AG09319 (cell line): ENCODE measurements around the gene SLC49A3.

Experiments used
- DNase-seq: peaks from one replicate; pipeline ENCODE4 v3.0.0-alpha.2; 2010; ENCODE audit warnings: low read depth; ENCODE audit errors: extremely low read depth
- TF ChIP-seq, protein P1 (sequence below): IDR thresholded peaks from 2 replicates; pipeline ENCODE4 v1.5.1; 2011; ENCODE audit warnings: low read depth, mild to moderate bottlenecking, inconsistent platforms, low read length, moderate library complexity

The SLC49A3 gene

DNA sequence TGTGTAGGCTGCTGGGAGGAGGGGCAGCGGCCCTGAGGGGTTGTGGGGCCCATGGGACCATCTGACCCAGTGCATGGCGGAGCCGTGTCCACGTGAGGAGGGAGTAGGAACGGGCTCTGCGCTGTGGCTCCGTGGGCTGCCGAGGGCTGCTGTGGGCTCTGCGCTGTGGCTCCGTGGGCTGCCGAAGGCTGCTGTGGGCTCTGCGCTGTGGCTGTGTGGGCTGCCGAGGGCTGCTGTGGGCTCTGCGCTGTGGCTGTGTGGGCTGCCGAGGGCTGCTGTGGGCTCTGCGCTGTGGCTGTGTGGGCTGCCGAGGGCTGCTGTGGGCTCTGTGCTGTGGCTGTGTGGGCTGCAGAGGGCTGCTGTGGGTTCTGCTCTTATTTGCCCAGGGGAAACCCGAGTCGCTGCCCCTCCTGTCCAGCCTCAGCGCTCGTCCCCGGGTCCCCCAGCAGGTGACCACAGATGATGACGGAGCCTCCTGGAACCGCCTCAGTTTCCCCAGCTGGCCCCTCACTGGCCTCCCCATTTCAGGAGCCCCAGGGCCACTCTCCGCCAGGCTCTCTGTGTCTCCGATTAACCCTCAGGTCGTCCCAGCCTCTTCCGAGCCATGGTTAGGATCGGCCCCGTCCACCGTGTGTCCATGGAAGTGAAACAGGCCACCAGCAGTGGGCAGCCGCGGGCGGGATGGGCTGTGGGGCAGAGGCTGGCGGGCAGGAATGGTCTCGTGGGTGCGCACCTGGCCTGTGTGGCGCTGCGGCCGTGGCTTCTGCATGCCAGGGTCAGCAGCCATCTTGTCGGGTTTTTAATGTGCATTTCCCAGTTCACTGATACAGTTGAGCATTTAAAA, 36.7 kb upstream of the SLC49A3 start:
- TF ChIP-seq, protein P1, sequence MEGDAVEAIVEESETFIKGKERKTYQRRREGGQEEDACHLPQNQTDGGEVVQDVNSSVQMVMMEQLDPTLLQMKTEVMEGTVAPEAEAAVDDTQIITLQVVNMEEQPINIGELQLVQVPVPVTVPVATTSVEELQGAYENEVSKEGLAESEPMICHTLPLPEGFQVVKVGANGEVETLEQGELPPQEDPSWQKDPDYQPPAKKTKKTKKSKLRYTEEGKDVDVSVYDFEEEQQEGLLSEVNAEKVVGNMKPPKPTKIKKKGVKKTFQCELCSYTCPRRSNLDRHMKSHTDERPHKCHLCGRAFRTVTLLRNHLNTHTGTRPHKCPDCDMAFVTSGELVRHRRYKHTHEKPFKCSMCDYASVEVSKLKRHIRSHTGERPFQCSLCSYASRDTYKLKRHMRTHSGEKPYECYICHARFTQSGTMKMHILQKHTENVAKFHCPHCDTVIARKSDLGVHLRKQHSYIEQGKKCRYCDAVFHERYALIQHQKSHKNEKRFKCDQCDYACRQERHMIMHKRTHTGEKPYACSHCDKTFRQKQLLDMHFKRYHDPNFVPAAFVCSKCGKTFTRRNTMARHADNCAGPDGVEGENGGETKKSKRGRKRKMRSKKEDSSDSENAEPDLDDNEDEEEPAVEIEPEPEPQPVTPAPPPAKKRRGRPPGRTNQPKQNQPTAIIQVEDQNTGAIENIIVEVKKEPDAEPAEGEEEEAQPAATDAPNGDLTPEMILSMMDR, result no peak
- DNase-seq, result no peak

DNA sequence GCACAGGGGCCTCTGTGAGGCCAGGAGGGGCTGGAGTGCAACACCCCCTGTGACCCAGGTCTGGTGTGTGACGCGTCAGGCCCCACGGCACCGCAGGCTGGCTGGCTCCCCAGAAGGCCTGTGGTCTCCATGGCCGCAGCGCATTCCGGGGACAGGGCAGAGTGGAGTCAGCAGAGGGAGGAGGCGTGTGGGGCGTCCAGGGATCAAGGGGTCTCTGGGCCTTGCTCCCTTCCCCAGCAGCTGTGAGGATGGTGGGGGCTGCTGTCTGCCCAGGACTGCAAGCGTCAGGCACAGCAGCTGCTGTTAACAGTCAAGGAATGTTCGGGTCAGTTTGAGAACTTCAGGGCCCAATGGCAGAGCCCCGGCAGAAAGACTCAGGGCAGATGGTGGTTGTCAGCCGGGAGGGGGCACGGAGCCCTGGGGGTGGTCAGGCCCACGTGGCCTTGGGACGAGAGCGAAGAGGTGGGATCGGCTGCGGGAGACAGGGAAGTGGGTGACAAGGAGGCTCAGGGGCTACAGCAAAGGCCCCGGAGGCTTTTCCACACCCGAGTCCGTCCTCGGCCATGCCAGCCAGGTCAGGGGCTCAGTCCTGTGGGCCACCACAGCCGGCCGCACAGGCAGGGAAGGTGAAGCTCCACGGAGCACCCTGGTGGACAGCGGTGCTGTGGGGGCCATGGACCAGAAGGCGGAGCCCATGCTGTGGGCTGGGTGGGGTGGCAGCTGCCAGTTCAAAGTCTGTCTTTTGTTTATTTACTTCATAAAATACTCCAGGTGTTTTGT, 35.0 kb upstream of the SLC49A3 start:
- TF ChIP-seq, protein P1, result no peak
- no peak for DNase-seq

DNA sequence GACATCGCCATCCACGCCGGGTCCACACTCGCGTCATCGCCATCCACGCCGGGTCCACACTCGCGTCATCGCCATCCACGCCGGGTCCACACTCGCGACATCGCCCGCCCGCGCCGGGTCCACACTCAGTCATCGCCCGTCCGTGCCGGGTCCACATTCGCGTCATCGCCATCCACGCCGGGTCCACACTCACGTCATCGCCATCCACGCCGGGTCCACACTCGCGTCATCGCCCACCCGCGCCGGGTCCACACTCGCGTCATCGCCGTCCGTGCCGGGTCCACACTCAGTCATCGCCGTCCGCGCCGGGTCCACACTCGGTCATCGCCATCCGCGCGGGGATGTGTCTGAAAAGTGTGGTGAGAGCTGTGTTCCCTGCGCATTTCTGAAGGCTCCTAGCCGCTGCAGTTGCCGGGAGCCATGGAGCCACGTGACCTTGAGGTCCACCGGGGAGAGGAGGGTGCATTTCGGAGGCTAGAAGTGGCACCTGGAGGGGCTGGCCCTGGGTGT, 34.0 kb upstream of the SLC49A3 start:
- TF ChIP-seq, protein P1, result no peak
- no peak for DNase-seq

DNA sequence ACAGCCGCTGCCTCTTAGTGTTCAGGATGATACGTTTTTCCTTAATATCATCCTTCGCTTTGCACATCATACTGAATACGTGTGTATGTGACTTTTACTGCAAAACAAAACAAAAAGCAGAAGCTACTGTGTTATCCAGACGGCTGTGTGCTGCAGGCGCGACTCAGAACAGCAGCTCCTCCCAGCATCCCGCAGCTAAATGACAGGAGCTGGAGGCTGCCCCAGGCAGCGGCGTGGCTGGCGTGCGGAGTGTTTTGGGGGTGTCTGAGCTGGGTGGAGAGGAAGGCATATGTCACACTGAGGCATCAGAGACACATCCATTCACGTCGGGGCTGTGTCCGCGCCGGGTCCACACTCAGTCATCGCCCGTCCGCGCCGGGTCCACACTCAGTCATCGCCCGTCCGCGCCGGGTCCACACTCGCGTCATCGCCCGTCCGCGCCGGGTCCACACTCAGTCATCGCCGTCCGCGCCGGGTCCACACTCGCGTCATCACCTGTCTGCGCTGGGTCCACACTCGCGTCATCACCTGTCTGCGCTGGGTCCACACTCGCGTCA, 33.3 kb upstream of the SLC49A3 start:
- TF ChIP-seq, protein P1, result no peak
- no peak for DNase-seq

DNA sequence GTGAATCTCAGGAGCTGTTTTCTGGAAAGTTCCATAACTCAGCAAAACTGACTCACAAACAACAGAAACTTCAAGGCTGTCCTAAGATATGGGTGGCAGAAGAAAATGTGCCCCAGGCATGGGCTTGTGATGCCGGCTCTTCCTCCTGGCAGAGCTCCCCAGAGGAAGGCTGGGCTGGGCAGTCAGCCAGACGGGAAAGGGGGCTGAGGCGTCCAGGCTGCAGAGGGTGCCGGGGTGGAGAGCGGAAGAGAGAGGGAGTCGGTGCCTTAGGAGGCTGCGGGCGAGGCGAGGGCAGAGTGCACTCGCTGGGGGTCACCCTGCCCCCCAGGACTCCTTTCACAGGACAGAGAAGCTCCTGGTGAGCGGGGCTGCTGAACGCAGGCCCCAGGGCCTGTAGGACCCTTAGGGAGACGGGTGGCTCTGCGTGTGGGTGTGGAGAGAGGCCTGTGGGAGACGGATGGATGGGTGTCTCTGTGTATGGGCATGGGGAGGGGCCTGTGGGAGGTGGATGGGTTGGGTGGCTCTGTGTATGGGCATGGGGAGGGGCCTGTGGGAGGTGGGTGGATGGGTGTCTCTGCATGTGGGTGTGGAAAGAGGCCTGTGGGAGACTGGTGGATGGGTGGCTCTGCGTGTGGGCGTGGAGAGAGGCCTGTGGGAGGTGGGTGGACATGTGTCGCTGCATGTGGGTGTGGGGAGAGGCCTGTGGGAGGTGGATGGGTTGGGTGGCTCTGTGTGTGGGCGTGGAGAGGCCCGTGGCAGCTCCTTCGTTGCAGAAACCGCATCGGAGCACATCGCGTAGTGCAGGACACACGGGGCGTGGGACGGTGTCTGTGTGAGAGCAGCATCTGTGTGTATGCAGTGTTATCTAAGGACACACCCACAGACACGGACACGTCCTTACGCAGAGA, 32.6 kb upstream of the SLC49A3 start:
- no peak for DNase-seq

DNA sequence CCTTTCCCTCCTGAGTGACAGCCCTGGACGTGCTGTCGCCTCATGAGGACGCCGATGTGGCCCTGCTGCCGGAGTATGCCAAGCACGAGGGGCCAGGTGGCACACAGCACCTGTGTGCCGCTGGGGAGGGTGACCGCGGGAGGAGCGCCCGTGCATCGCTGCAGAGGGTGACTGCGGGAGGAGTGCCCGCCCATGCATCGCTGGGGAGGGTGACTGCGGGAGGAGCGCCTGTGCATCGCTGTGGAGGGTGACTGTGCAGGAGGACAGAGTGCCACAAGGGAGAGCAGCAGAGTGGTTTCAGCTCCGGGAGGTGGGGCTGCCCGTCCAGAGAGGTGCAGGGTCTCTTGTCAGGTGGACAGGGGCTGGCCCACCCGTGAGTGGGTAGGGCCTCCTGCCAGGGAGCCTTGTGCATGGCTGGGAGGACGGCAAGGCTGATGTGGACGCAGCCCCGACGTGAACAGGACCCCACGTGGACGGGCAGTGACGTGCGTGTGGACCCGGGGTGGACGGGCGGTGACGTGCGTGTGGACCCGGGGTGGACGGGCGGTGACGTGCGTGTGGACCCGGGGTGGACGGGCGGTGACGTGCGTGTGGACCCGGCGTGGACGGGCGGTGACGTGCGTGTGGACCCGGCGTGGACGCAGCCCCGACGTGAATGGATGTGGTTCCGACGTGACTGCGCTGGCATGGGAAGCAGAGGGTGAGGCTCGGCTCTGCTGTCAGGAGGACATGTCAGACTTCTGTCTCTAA, 31.3 kb upstream of the SLC49A3 start:
- DNase-seq, result no peak
- TF ChIP-seq, protein P1, result no peak

More for the DNA sequence above, 32.6 kb upstream of the SLC49A3 start:
- TF ChIP-seq, protein P1, result no peak
